Activated naive CD4-positive, alpha-beta T cell treated with anti-CD3 and anti-CD28 coated beads, Interleukin-2, amount 50 U/mL, for 16 hours (primary cell): ENCODE measurements around the gene ITGB8.
"Not testable (repeated sequence)": the region's sequence is repeated elsewhere in the genome, so short reads cannot be mapped to it uniquely, and the experiment has no call there.

Experiments used
- DNase-seq: peaks from one replicate; pipeline ENCODE4 v3.0.0-alpha.2; 2020

Gene ITGB8

GRCh38 chr7:20388084-20388483 lies 57.4 kb downstream of the ITGB8 start:
- no peak for DNase-seq

- not testable (repeated sequence) for DNase-seq
These were observed 58.5 kb downstream of the ITGB8 start for GRCh38 chr7:20389192-20389591.

- DNase-seq, result no peak
These were observed 62.4 kb downstream of the ITGB8 start for GRCh38 chr7:20393021-20393610.

GRCh38 chr7:20393616-20394015 lies 62.9 kb downstream of the ITGB8 start:
- DNase-seq, result no peak

- DNase-seq, result no peak
These were observed 63.6 kb downstream of the ITGB8 start for GRCh38 chr7:20394284-20394683.

GRCh38 chr7:20395104-20395503 lies 64.4 kb downstream of the ITGB8 start:
- DNase-seq, result no peak

- DNase-seq, result no peak
These were observed 64.8 kb downstream of the ITGB8 start for GRCh38 chr7:20395511-20395910.

- no peak for DNase-seq
These were observed 68.8 kb downstream of the ITGB8 start for GRCh38 chr7:20399521-20399920.

- no peak for DNase-seq
These were observed 71.4 kb downstream of the ITGB8 start for GRCh38 chr7:20401861-20402746.

GRCh38 chr7:20402747-20403230 lies 72.1 kb downstream of the ITGB8 start:
- DNase-seq, result no peak

- no peak for DNase-seq
These were observed 72.6 kb downstream of the ITGB8 start for GRCh38 chr7:20403331-20403730.

GRCh38 chr7:20404320-20404719 lies 73.6 kb downstream of the ITGB8 start:
- DNase-seq, result no peak

GRCh38 chr7:20407585-20408466 lies 77.1 kb downstream of the ITGB8 start:
- DNase-seq, result no peak

GRCh38 chr7:20408467-20408826 lies 77.7 kb downstream of the ITGB8 start:
- no peak for DNase-seq

GRCh38 chr7:20409961-20410360 lies 79.3 kb downstream of the ITGB8 start:
- no peak for DNase-seq

GRCh38 chr7:20411372-20411771 lies 80.7 kb downstream of the ITGB8 start:
- DNase-seq, result no peak

- DNase-seq, result no peak
These were observed 81.3 kb downstream of the ITGB8 start for GRCh38 chr7:20412032-20412431.

GRCh38 chr7:20417260-20417659 lies 86.6 kb downstream of the ITGB8 start:
- no peak for DNase-seq

- no peak for DNase-seq
These were observed 87.1 kb downstream of the ITGB8 start for GRCh38 chr7:20417675-20418382.

- DNase-seq, result no peak
These were observed 93.8 kb downstream of the ITGB8 start for GRCh38 chr7:20424500-20424899.

GRCh38 chr7:20430664-20431063 lies 100.0 kb downstream of the ITGB8 start:
- no peak for DNase-seq

- DNase-seq, result no peak
These were observed 100.4 kb downstream of the ITGB8 start for GRCh38 chr7:20431146-20431545.

- no peak for DNase-seq
These were observed 101.4 kb downstream of the ITGB8 start for GRCh38 chr7:20432071-20432470.
